GM12878 (cell line): ENCODE results near the gene LEFTY1. TPM values are rescaled to one million over a fixed set of nuclear protein-coding genes. Genes with fewer than 3 reads are reported as not detected.

ENCODE experiments used
- ATAC-seq: fragments of 200-7000 bp; cut with Tn5 transposase; 3 replicates; pipeline ENCODE4 v1.9.1; 2020; ENCODE audit warnings: mild to moderate bottlenecking, moderate library complexity
- BruUV-seq: library from RNA; stranded (reverse); fragments of 400-500 nt; replicated peaks from 2 replicates; lab custom pipeline; 2021; lab: Mats Ljungman, UMichigan
- CTCF ChIA-PET: fragments of 300-600 bp; sonication (Branson Sonifier 250); formaldehyde crosslinking; extraction: SDS; loops from one replicate; lab custom pipeline; 2021; ENCODE audit warnings: inconsistent platforms; lab: Yijun Ruan, JAX
- POLR2A ChIA-PET: fragments of 350-600 bp; formaldehyde crosslinking; extraction: SDS; loops from one replicate; lab custom pipeline; 2021; ENCODE audit warnings: inconsistent platforms; lab: Charles Lee
- RAD21 ChIA-PET: fragments of 300-600 bp; sonication (Branson Sonifier 250); formaldehyde crosslinking; loops from one replicate; lab custom pipeline; 2023; ENCODE audit warnings: antibody characterized with exemption; ENCODE audit not compliant: unreplicated experiment; lab: Charles Lee
- SMC1A ChIA-PET: fragments of 300-600 bp; sonication (Branson Sonifier 250); formaldehyde crosslinking; loops from one replicate; lab custom pipeline; 2023; ENCODE audit not compliant: unreplicated experiment, uncharacterized antibody; lab: Charles Lee
- DNase-seq: peaks from one replicate; pipeline ENCODE4 v3.0.0-alpha.2; 2011; ENCODE audit warnings: low read depth, low spot score
- FAIRE-seq: peaks from 3 replicates; lab custom pipeline; 2011; peaks lifted over from hg19 to GRCh38; lab: Jason Lieb, UNC
- H2AFZ ChIP-seq: 2 replicates; pipeline ENCODE4 v1.6.0; 2011; ENCODE audit warnings: low read depth, low read length, control low read depth; ENCODE audit not compliant: control insufficient read depth
- H3K27ac ChIP-seq: 2 replicates; pipeline ENCODE4 v1.5.1; 2011; ENCODE audit warnings: control low read depth; ENCODE audit not compliant: control insufficient read depth, insufficient read depth
- H3K27me3 ChIP-seq, 2 experiments: replicated peaks in 1 of 2; 2 replicates each; pipeline versions ENCODE4 v1.6.0 to v1.6.1; 2011; ENCODE audit warnings: low read length in 1 of 2; ENCODE audit not compliant: control insufficient read depth in 2 of 2, insufficient read depth in 2 of 2
- H3K36me3 ChIP-seq, 2 experiments: 2 replicates each; pipeline ENCODE4 v1.5.1; 2011; ENCODE audit warnings: low read length in 1 of 2; ENCODE audit not compliant: control insufficient read depth in 2 of 2, insufficient read depth in 2 of 2
- H3K4me1 ChIP-seq: 2 replicates; pipeline ENCODE4 v1.6.1; 2011; ENCODE audit warnings: mild to moderate bottlenecking, low read length, moderate library complexity, mixed read lengths; ENCODE audit not compliant: control insufficient read depth, insufficient read depth
- H3K4me2 ChIP-seq: 2 replicates; pipeline ENCODE4 v1.6.0; 2011; ENCODE audit warnings: control low read depth; ENCODE audit not compliant: control insufficient read depth, insufficient read depth
- H3K4me3 ChIP-seq: fragments of 200-600 bp; sonication (generic); 2 replicates; pipeline ENCODE4 v1.5.1; 2016
- H3K79me2 ChIP-seq: 2 replicates; pipeline ENCODE4 v1.6.0; 2011; ENCODE audit warnings: low read length; ENCODE audit not compliant: control insufficient read depth, insufficient read depth
- H3K9ac ChIP-seq: 2 replicates; pipeline ENCODE4 v1.8.0; 2011; ENCODE audit warnings: low read length, control low read depth, mixed read lengths; ENCODE audit not compliant: control insufficient read depth, insufficient read depth
- H3K9me3 ChIP-seq: replicated peaks from 3 replicates; pipeline ENCODE4 v1.5.1; 2011; ENCODE audit warnings: mild to moderate bottlenecking, low read length; ENCODE audit not compliant: control insufficient read depth, insufficient read depth
- H4K20me1 ChIP-seq: 2 replicates; pipeline ENCODE4 v1.6.0; 2011; ENCODE audit not compliant: control insufficient read depth, insufficient read depth
- ASH2L ChIP-seq: fragments of 300-600, 200-600 bp; sonication (generic); IDR thresholded peaks from 2 replicates; pipeline ENCODE4 v1.6.1; 2017; ENCODE audit warnings: low read depth, mild to moderate bottlenecking, borderline replicate concordance
- CBFB ChIP-seq: IDR thresholded peaks from 2 replicates; pipeline ENCODE4 v1.6.1; 2016; ENCODE audit warnings: antibody characterized with exemption, low read depth
- CREM ChIP-seq: IDR thresholded peaks from 2 replicates; pipeline ENCODE4 v1.6.1; 2014; ENCODE audit warnings: antibody characterized with exemption, low read depth
- CTCF ChIP-seq, 3 experiments: IDR thresholded peaks in 2 of 3; conservative IDR thresholded peaks in 1 of 3; 2 replicates each; pipeline ENCODE4 v1.5.1; 2011; ENCODE audit warnings: low read depth in 3 of 3, low read length in 3 of 3, mild to moderate bottlenecking in 3 of 3, control low read depth in 2 of 3, moderate library complexity in 2 of 3, inconsistent platforms in 1 of 3, mixed read lengths in 1 of 3; ENCODE audit not compliant: control insufficient read depth in 2 of 3, insufficient read depth in 1 of 3; ENCODE audit errors: extremely low read depth in 1 of 3
- EED ChIP-seq: sonication (generic); IDR thresholded peaks from 2 replicates; pipeline ENCODE4 v1.6.1; 2016; ENCODE audit warnings: antibody characterized with exemption, low read depth
- ETV6 ChIP-seq, 2 experiments: fragments of 450-650 bp in 1 of 2; IDR thresholded peaks in 1 of 2; conservative IDR thresholded peaks in 1 of 2; 2 replicates each; pipeline ENCODE4 v1.6.1; 2014; ENCODE audit warnings: antibody characterized with exemption in 1 of 2, borderline replicate concordance in 1 of 2, low read depth in 1 of 2, mild to moderate bottlenecking in 1 of 2, moderate library complexity in 1 of 2
- NFXL1 ChIP-seq: fragments of 450-650 bp; IDR thresholded peaks from 2 replicates; pipeline ENCODE4 v1.6.1; 2017; ENCODE audit warnings: antibody characterized with exemption, mild to moderate bottlenecking, borderline replicate concordance
- POU2F2 ChIP-seq: IDR thresholded peaks from 3 replicates; pipeline ENCODE4 v1.6.1; 2011; ENCODE audit warnings: low read depth, mild to moderate bottlenecking, low read length, borderline replicate concordance
- RFX5 ChIP-seq: IDR thresholded peaks from 2 replicates; pipeline ENCODE4 v1.6.1; 2011; ENCODE audit warnings: low read depth, low read length, improper control_type of control experiment
- SMARCA5 ChIP-seq: fragments of 450-650 bp; IDR thresholded peaks from 2 replicates; pipeline ENCODE4 v1.6.1; 2017; ENCODE audit warnings: mild to moderate bottlenecking
- SMC3 ChIP-seq: IDR thresholded peaks from 2 replicates; pipeline ENCODE4 v1.6.1; 2011; ENCODE audit warnings: low read length, improper control_type of control experiment, borderline replicate concordance
- USF1 ChIP-seq: IDR thresholded peaks from 2 replicates; pipeline ENCODE4 v1.6.1; 2011; ENCODE audit warnings: borderline replicate concordance, low read depth, mild to moderate bottlenecking, moderate library complexity, mixed read lengths, low read length; ENCODE audit not compliant: insufficient read depth; ENCODE audit errors: extremely low read length
- WRNIP1 ChIP-seq: IDR thresholded peaks from 2 replicates; pipeline ENCODE4 v1.6.1; 2011; ENCODE audit warnings: low read depth, low read length, improper control_type of control experiment, borderline replicate concordance
- ZBTB11 ChIP-seq: fragments of 450-650 bp; formaldehyde crosslinking; IDR thresholded peaks from 2 replicates; pipeline ENCODE4 v1.5.0; 2022; ENCODE audit warnings: mild to moderate bottlenecking, missing genetic modification characterization
- ZNF622 ChIP-seq: fragments of 450-650 bp; IDR thresholded peaks from 2 replicates; pipeline ENCODE4 v1.6.1; 2017; ENCODE audit warnings: mild to moderate bottlenecking, inconsistent platforms
- WGBS: methylation state at CpG from one replicate; pipeline ENCODE4 v1.1.6; 2016; ENCODE audit warnings: low lambda C conversion rate; ENCODE audit not compliant: insufficient replicate concordance, insufficient coverage; ENCODE audit errors: missing lambda C conversion rate; 5-methylcytosine and 5-hydroxymethylcytosine counted together
- in situ Hi-C: fragments of 300-500 bp; cut with MboI; formaldehyde crosslinking; loops from 9 replicates; pipeline ENCODE4 v1.14.3; 2018; ENCODE audit warnings: mixed read lengths
- intact Hi-C: fragments of 100-400 bp; cut with micrococcal nuclease; formaldehyde crosslinking; loops from one replicate; pipeline ENCODE4 v1.14.2; 2022; ENCODE audit not compliant: unreplicated experiment
- polyA plus RNA-seq, 11 experiments: library from polyadenylated mRNA; depleted of rRNA in 4 of 11; unstranded in 6 of 11; stranded (reverse) in 5 of 11; fragments of >200 nt; fragmentation: Nextera tagmentation in 4 of 11; fragmentation: Illumina TruSeq in 1 of 11; extraction: Ambion mirVana in 4 of 11; extraction: Trizol in 1 of 11; gene quantifications; 1 replicate in 1 of 11; 2 replicates in 10 of 11; pipeline versions ENCODE4 v1.2.1 to v1.2.3, GENCODE V29; 2011 to 2016; ENCODE audit warnings: inconsistent platforms in 2 of 11, missing spikeins in 2 of 11, low read depth in 1 of 11
- total RNA-seq, 4 experiments: library from RNA; depleted of rRNA in 3 of 4; stranded (reverse); fragments of >200 nt in 3 of 4; fragmentation: Illumina TruSeq in 1 of 4; extraction: Trizol in 1 of 4; gene quantifications; 2 replicates each; pipeline versions ENCODE4 v1.2.1 to v1.2.3, GENCODE V29; 2013 to 2021

The LEFTY1 gene
- total and polyA plus RNA-seq, 10 of the 15 experiments (the other 5 are each of a cell fraction or from before 2014, with no cell fraction given): 0.06 TPM; not detected in 8

- WGBS: 82% methylated on average over 20 of the region's 21 CpGs
- H2AFZ ChIP-seq: no peak overlapping the region
- TF ChIP-seq CTCF (IDR thresholded peaks at IDR 0.05 in 2 of 3, conservative IDR thresholded peaks at IDR 0.05 in 1 of 3; ENCODE audit: control insufficient read depth in 2 of 3, extremely low read depth in 1 of 3, insufficient read depth in 1 of 3, low read depth in 3 of 3, low read length in 3 of 3) (no peak), ETV6 (conservative IDR thresholded peaks at IDR 0.05 in 1 of 2, IDR thresholded peaks at IDR 0.05 in 1 of 2; ENCODE audit: borderline replicate concordance in 1 of 2, low read depth in 1 of 2) (no peak), EED (no peak), USF1 (no peak), SMARCA5 (no peak), ASH2L (no peak), CBFB (no peak), ZBTB11 (no peak), SMC3 (no peak), WRNIP1 (no peak), NFXL1 (no peak), CREM (no peak), ZNF622 (no peak), RFX5 (no peak), POU2F2 (no peak)
Measured at GRCh38 chr1:225937048-225937968, 48.4 kb upstream of the LEFTY1 start.

More at GRCh38 chr1:225937048-225937968, 48.4 kb upstream of the LEFTY1 start:
- in situ Hi-C loops: no loop called here
- no peaks in the 10 kb centered on the region for H3K79me2 ChIP-seq
- H3K4me3 ChIP-seq: no peak overlapping the region
- H3K9ac ChIP-seq: no peak overlapping the region
- FAIRE-seq: no peak
- ChIA-PET SMC1A (interaction anchor here (0.8 to 1.2 kb wide), 2 partner anchors 9 to 14 kb away, joined by 3 read pairs; no protein-coding TSS in a partner anchor), RAD21 (interaction anchor here (0.6 kb wide), 1 partner anchor 802 kb away, joined by 3 read pairs; no protein-coding TSS in a partner anchor), CTCF (interaction anchor here (1.9 kb wide), 1 partner anchor 25 kb away, joined by 8 read pairs; no protein-coding TSS in a partner anchor), POLR2A (no interaction called here)
- no peaks in the 10 kb centered on the region for H4K20me1 ChIP-seq
- no TSS peak for BruUV-seq
- no peaks in the 10 kb centered on the region for H3K9me3 ChIP-seq
- no peak overlapping the region for H3K4me2 ChIP-seq
- no peak for ATAC-seq
- DNase-seq: no peak
- no peak overlapping the region for H3K27ac ChIP-seq
- H3K27me3 ChIP-seq: no peaks in the 10 kb centered on the region
- intact Hi-C loops: no loop called here
- no peaks in the 10 kb centered on the region for H3K36me3 ChIP-seq
- peaks cover 9% of the 10 kb centered on the region for H3K4me1 ChIP-seq
